Esophagus squamous epithelium (tissue), 4 donors: ENCODE data around the gene MAGED2.

Source experiments
- CTCF ChIP-seq, 6 experiments: fragments of 450-650 bp in 4 of 6; fragments of 200-600 bp in 2 of 6; sonication (generic) in 2 of 6; IDR thresholded peaks; one replicate each; pipeline ENCODE4 v1.5.1; 2016 to 2019; ENCODE audit warnings: antibody characterized with exemption in 6 of 6, mild to moderate bottlenecking in 4 of 6, moderate library complexity in 4 of 6
- POLR2A ChIP-seq, 4 donors: fragments of 450-650 bp; IDR thresholded peaks; one replicate each; pipeline ENCODE4 v1.6.1; 2017; ENCODE audit warnings: antibody characterized with exemption in 4 of 4, mild to moderate bottlenecking in 4 of 4, moderate library complexity in 3 of 4

GRCh38 chrX:54811301-54811885 is 3.8 kb downstream of the MAGED2 start:
- TF ChIP-seq CTCF (IDR thresholded peaks at IDR 0.05) (no peak), POLR2A (IDR thresholded peaks at IDR 0.05) (no peak)
